ENCODE results near the gene PTTG2.

Gene PTTG2

DNA sequence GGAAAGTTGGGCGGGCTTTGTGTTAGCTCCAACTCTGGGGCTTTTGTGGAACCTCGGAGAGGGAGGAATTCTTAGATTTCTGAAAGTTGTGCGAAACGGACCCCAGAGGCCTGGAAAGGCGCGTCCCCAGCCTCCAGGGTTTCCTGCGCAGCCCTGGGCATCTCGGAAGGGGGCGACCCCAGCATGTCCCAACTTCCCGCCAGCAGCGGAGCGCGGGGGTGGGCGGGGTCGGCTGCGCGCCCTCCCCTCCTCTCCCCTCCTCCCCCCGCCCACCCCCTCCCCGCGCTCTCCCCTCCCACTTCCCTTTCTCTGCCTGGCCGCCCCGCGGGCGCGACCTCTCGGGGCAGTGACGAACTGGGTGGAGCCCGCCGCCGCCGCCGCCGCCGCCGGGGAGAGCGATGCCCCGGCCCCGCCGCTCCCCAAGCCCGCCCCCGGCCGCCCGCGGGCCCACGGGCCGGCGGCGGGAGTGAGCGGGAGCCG is 16.8 kb downstream of the PTTG2 start:
- DNase-seq: peak; percentile 84 to 88
- peak overlapping the region; percentile 82 to 95 for H3K4me3 ChIP-seq
- H3K36me3 ChIP-seq: no peaks in the 10 kb centered on the region
- no peaks in the 10 kb centered on the region for H3K9me3 ChIP-seq
- peak overlapping the region; percentile 93 to 97 for H3K27ac ChIP-seq
- intact Hi-C loops (cut with DNase I; ENCODE audit: low total_unique reads): loop anchor here (10.0 kb wide), 1 partner anchor 152 kb away; the partner anchor contains the start of gene PGM2
- TF ChIP-seq, protein P1, sequence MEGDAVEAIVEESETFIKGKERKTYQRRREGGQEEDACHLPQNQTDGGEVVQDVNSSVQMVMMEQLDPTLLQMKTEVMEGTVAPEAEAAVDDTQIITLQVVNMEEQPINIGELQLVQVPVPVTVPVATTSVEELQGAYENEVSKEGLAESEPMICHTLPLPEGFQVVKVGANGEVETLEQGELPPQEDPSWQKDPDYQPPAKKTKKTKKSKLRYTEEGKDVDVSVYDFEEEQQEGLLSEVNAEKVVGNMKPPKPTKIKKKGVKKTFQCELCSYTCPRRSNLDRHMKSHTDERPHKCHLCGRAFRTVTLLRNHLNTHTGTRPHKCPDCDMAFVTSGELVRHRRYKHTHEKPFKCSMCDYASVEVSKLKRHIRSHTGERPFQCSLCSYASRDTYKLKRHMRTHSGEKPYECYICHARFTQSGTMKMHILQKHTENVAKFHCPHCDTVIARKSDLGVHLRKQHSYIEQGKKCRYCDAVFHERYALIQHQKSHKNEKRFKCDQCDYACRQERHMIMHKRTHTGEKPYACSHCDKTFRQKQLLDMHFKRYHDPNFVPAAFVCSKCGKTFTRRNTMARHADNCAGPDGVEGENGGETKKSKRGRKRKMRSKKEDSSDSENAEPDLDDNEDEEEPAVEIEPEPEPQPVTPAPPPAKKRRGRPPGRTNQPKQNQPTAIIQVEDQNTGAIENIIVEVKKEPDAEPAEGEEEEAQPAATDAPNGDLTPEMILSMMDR (IDR thresholded peaks at IDR 0.05): no peak
- H3K27me3 ChIP-seq: no peaks in the 10 kb centered on the region
- peaks cover 0 to 67% (median 25%) of the 10 kb centered on the region in 4 donors for H3K4me1 ChIP-seq

DNA sequence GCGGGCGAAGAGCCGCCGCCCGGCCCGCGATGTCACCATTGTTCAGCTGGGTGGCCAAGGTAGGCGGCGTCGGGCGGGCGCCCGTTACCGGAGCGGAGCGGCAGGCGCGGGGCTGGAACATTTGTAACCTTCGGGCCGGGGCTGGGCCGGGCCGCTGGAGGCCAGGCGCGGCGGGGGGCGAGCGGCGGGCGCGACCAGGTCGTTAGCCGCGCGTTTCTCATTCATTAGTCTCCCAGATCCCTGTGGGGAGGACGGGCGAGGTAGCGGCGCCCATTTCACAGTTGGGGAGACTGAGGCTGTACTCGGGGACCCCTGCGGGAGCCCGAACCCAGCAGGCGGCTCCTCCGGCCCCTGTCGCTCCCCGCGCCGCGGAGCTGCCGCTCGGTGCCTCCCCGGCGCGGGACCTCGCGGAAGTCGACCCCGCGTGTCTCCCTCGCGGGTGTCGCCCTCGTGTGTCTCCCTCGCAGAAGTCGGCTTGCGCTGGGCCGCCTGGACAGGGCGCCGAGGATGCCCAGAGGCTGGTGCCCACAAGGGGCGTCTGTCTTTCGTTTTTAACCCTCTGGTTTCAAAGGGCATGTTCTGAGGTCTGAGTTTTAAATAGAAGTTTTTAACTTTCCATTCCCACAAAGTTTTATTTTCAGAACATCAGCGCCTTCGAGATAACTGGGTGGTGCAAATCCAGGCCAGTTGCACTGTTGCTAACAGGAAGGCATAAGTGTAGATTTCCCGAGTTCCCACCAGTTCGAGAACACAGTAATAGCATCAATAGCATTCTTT is 17.5 kb downstream of the PTTG2 start:
- Histone ChIP-seq H3K27me3 (no peaks in the 10 kb centered on the region), H3K27ac (peak overlapping the region; percentile 93 to 97), H3K36me3 (no peaks in the 10 kb centered on the region), H3K4me3 (peak overlapping the region; percentile 82 to 95), H3K9me3 (no peaks in the 10 kb centered on the region), H3K4me1 (peaks cover 0 to 70% (median 28%) of the 10 kb centered on the region in 4 donors)
- intact Hi-C loops (cut with DNase I; ENCODE audit: low total_unique reads): loop anchor here (2.0 to 10.0 kb wide), 2 partner anchors 87 to 153 kb away; partner anchors contain the start of genes PGM2 and TBC1D1
- peak; percentile 68 to 85 for DNase-seq
- TF ChIP-seq, protein P1 (IDR thresholded peaks at IDR 0.05): peak; percentile 66 to 77

DNA sequence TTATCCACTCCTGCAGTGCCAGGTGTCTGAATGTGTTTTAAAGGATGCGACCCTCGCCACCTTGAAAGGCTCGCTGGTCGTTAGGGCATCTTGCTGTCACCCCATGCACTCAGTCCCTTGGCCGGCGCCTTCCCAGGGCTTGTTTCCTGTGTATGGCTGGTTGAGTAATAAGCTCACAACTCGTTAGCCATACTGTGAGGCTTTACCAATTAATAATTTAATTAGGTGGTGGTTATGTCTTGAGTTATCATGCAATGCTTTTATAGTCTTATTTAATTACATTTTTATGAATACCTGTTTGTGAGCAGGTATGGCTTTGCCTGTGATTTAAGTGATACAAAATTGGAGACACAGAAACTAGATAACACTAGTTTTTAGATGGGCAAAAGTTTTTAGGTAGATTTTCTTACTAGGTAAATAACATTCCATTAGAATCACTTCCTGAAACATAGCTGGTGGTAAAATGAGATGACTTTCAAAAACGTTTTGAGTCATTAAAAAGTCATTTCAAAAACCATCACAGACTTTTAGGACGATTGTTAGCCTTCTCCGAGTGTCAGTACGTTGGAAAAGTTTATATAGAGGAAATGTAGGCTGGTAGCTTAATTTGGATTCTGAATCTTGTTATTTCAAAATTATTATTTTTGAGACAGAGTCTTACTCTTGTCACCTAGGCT is 18.2 kb downstream of the PTTG2 start:
- Histone ChIP-seq H3K27me3 (no peaks in the 10 kb centered on the region), H3K4me1 (peaks cover 0 to 71% (median 28%) of the 10 kb centered on the region in 4 donors), H3K9me3 (no peaks in the 10 kb centered on the region), H3K27ac (peak overlapping the region; percentile 93 to 97), H3K4me3 (peak overlapping the region; percentile 82 to 95), H3K36me3 (no peaks in the 10 kb centered on the region)
- intact Hi-C loops (cut with DNase I; ENCODE audit: low total_unique reads): loop anchor here (2.0 to 10.0 kb wide), 2 partner anchors 88 to 154 kb away; partner anchors contain the start of genes PGM2 and TBC1D1
- peak in 1 of 2 donors; percentile 60 for DNase-seq
- TF ChIP-seq, protein P1 (IDR thresholded peaks at IDR 0.05): no peak

DNA sequence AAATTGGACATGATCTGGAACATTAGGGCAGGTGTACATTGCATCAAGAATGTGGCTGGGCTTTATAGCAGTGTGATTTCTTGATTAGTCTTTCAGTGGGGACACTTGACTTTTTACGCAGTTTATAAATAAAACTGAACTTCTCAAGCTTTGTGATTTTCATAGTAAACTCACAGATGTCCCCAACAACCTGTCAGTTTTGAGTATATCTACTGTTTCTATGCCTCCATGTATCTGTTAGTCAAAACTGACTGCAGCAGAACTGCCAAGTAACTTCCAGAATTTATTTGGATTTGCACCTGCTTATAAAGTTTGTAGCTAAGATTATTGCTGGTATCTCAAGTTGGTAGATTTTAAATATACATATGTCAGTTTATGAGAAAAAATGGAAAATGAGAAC is 20.0 kb downstream of the PTTG2 start:
- DNase-seq: no peak
- Histone ChIP-seq H3K9me3 (no peaks in the 10 kb centered on the region), H3K27ac (peak overlapping the region in 1 of 2 donors; percentile 97), H3K36me3 (no peaks in the 10 kb centered on the region), H3K4me1 (peaks cover 0 to 71% (median 24%) of the 10 kb centered on the region in 4 donors), H3K4me3 (no peak overlapping the region), H3K27me3 (no peaks in the 10 kb centered on the region)
- TF ChIP-seq, protein P1 (IDR thresholded peaks at IDR 0.05): no peak
- intact Hi-C loops (cut with DNase I; ENCODE audit: low total_unique reads): no loop called here

DNA sequence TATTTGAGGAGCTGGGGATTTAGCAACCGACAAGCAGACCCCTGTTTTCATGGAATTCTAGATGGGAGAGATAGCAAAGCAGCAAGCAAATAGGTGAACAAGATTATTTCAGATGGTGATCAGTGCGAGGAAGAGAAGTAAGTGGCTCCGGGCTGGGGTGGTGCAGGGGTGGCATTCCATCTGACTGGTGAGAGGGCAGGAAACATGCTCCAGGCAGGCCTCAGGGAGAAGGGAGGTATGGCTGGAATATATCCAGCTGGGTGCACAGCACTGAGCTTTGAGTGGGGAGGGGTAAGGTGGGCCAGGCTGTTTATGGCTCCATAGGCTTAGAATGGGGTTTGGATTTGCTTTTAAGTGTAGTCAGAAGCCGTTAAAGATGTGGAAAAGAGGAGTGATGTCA is 21.2 kb downstream of the PTTG2 start:
- TF ChIP-seq, protein P1 (IDR thresholded peaks at IDR 0.05): no peak
- intact Hi-C loops (cut with DNase I; ENCODE audit: low total_unique reads): no loop called here

More for the DNA sequence above, 21.2 kb downstream of the PTTG2 start:
- Histone ChIP-seq H3K36me3 (no peaks in the 10 kb centered on the region), H3K4me3 (no peak overlapping the region), H3K27ac (peak overlapping the region; percentile 53 to 97), H3K9me3 (no peaks in the 10 kb centered on the region), H3K4me1 (peaks cover 0 to 82% (median 28%) of the 10 kb centered on the region in 4 donors), H3K27me3 (no peaks in the 10 kb centered on the region)
- DNase-seq: no peak
